Astrocyte of the cerebellum (primary cell): ENCODE results near the gene SLC66A2.

Source experiments
- DNase-seq: peaks from one replicate; pipeline ENCODE4 v3.0.0-alpha.2; 2011; ENCODE audit warnings: low read depth
- H3K4me3 ChIP-seq: 2 replicates; pipeline ENCODE4 v1.5.1; 2011; ENCODE audit warnings: mild to moderate bottlenecking, low read depth, low read length, moderate library complexity
- in situ Hi-C: cut with HindIII; loops from 2 replicates; pipeline ENCODE4 v1.10.0; 2017; ENCODE audit warnings: low sequenced_read_pairs
- TF ChIP-seq, protein P1 (sequence below): IDR thresholded peaks from 2 replicates; pipeline ENCODE4 v1.5.1; 2012; ENCODE audit warnings: low read length, low read depth, moderate library complexity, mild to moderate bottlenecking; ENCODE audit errors: missing control alignments

Gene SLC66A2

DNA sequence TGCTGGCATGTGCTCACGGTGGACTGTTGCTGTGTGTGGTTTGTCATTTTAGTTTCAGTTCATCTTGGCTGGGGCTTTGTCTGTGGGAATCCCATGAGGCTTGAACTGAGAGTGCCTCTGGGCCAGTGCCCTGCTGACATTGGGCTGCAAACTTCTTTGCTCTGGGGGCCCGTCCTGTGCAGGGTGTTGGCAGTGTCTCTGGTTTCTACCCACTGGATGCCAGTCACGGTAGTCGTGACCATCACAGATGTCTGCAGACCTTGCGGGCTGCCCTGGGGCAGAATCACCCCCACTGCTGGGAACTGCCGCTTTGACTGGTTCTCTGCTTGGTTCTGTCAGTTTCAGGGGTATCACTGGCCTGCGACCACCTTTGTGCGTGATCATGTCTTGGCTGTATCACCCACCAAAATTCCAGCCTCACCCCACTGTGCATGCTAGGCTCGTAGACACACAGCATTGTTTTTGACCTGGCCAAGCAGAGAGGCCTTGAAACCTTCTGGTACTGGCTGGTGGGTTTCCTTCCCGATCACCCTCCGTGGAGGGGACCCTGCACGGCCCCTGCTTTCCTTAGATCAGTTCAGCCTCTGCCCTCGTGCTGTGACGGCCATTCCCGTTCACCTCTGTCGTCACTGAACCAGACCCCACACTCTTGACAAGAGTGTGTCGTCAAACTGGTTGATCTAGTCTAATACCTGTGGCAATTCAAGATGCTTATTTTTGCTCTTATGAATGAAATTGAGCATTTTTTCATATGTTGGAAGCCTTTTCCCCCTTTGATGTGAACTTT lies 96.1 kb downstream of the SLC66A2 start:
- in situ Hi-C loops = no loop called here
- TF ChIP-seq, protein P1, sequence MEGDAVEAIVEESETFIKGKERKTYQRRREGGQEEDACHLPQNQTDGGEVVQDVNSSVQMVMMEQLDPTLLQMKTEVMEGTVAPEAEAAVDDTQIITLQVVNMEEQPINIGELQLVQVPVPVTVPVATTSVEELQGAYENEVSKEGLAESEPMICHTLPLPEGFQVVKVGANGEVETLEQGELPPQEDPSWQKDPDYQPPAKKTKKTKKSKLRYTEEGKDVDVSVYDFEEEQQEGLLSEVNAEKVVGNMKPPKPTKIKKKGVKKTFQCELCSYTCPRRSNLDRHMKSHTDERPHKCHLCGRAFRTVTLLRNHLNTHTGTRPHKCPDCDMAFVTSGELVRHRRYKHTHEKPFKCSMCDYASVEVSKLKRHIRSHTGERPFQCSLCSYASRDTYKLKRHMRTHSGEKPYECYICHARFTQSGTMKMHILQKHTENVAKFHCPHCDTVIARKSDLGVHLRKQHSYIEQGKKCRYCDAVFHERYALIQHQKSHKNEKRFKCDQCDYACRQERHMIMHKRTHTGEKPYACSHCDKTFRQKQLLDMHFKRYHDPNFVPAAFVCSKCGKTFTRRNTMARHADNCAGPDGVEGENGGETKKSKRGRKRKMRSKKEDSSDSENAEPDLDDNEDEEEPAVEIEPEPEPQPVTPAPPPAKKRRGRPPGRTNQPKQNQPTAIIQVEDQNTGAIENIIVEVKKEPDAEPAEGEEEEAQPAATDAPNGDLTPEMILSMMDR = no peak
- DNase-seq = no peak
- H3K4me3 ChIP-seq = no peak overlapping the region

GRCh38 chr18:79853993-79854364 lies 97.5 kb downstream of the SLC66A2 start:
- TF ChIP-seq, protein P1 = no peak
- in situ Hi-C loops = no loop called here
- H3K4me3 ChIP-seq = no peak overlapping the region
- DNase-seq = no peak

GRCh38 chr18:79853303-79853992 lies 98.0 kb downstream of the SLC66A2 start:
- no peak for DNase-seq
- no peak overlapping the region for H3K4me3 ChIP-seq
- in situ Hi-C loops = no loop called here
- TF ChIP-seq, protein P1 = no peak

- in situ Hi-C loops = no loop called here
- no peak overlapping the region for H3K4me3 ChIP-seq
- TF ChIP-seq, protein P1 = no peak
- DNase-seq = no peak
These were observed 98.7 kb downstream of the SLC66A2 start for GRCh38 chr18:79852561-79853302.
